ENCODE data around the gene AEN.
"Not testable (repeated sequence)": the region's sequence is repeated elsewhere in the genome, so short reads cannot be mapped to it uniquely, and the experiment has no call there.

Gene AEN

DNA sequence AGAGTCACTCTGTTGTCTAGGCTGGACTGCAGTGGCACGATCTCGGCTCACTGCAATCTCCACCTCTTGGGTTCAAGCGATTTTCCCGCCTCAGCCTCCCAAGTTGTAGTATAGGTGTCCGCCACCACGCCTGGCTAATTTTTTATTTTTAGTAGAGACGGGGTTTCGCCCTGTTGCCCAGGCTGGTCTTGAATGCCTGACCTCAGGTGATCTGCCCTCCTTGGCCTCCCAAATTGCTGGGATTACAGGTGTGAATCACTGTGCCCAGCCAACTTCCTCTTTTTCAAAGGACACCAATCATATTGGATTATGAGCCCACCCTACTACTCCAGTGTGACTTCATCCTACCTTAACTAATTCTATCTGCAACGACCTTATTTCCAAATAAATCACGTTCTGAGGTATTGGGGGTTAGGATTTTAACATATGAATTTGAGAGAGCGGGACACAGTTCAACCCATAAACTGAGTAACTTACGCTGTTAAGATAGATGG is 20.9 kb downstream of the AEN start:
- ATAC-seq (ENCODE audit: low read depth) (no peak), DNase-seq (ENCODE audit: low spot score) (no peak)
- Histone ChIP-seq H3K4me3 (ENCODE audit: severe bottlenecking) (no peak overlapping the region), H3K4me1 (ENCODE audit: insufficient read depth, poor library complexity, severe bottlenecking) (peaks cover 18% of the 10 kb centered on the region), H3K9me3 (ENCODE audit: severe bottlenecking) (no peaks in the 10 kb centered on the region), H3K27me3 (ENCODE audit: insufficient read depth, poor library complexity, severe bottlenecking) (no peaks in the 10 kb centered on the region), H3K36me3 (ENCODE audit: low read depth) (no peaks in the 10 kb centered on the region), H3K27ac (ENCODE audit: poor library complexity, severe bottlenecking) (no peak overlapping the region)
- TF ChIP-seq, protein P1, sequence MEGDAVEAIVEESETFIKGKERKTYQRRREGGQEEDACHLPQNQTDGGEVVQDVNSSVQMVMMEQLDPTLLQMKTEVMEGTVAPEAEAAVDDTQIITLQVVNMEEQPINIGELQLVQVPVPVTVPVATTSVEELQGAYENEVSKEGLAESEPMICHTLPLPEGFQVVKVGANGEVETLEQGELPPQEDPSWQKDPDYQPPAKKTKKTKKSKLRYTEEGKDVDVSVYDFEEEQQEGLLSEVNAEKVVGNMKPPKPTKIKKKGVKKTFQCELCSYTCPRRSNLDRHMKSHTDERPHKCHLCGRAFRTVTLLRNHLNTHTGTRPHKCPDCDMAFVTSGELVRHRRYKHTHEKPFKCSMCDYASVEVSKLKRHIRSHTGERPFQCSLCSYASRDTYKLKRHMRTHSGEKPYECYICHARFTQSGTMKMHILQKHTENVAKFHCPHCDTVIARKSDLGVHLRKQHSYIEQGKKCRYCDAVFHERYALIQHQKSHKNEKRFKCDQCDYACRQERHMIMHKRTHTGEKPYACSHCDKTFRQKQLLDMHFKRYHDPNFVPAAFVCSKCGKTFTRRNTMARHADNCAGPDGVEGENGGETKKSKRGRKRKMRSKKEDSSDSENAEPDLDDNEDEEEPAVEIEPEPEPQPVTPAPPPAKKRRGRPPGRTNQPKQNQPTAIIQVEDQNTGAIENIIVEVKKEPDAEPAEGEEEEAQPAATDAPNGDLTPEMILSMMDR (IDR thresholded peaks at IDR 0.05; ENCODE audit: poor library complexity, severe bottlenecking) = no peak

DNA sequence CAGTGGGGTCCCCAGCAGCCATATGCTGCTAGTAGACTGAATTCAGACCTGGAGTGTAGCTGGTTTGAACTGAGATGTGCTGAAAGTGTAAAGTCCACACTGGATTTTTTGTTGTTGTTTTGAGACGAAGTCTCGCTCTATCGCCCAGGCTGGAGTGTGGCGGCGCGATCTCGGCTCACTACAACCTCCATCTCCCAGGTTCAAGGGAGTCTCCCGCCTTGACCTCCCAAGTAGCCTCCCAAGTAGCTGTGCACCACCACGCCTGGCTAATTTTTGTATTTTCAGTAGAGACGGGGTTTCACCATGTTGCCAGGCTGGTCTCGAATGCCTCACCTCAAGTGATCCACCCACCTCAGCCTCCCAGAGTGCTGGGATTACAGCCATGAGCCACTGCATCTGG is 21.4 kb downstream of the AEN start:
- not testable (repeated sequence) for DNase-seq (ENCODE audit: low spot score); H3K9me3 ChIP-seq (ENCODE audit: severe bottlenecking); H3K27me3 ChIP-seq (ENCODE audit: insufficient read depth, poor library complexity, severe bottlenecking); ATAC-seq (ENCODE audit: low read depth); H3K27ac ChIP-seq (ENCODE audit: poor library complexity, severe bottlenecking); H3K4me3 ChIP-seq (ENCODE audit: severe bottlenecking); H3K36me3 ChIP-seq (ENCODE audit: low read depth)
- H3K4me1 ChIP-seq (ENCODE audit: insufficient read depth, poor library complexity, severe bottlenecking) = peaks cover 18% of the 10 kb centered on the region

- no peak overlapping the region for H3K4me3 ChIP-seq (ENCODE audit: severe bottlenecking)
Measured at GRCh38 chr15:88644741-88645140, 23.6 kb downstream of the AEN start.

DNA sequence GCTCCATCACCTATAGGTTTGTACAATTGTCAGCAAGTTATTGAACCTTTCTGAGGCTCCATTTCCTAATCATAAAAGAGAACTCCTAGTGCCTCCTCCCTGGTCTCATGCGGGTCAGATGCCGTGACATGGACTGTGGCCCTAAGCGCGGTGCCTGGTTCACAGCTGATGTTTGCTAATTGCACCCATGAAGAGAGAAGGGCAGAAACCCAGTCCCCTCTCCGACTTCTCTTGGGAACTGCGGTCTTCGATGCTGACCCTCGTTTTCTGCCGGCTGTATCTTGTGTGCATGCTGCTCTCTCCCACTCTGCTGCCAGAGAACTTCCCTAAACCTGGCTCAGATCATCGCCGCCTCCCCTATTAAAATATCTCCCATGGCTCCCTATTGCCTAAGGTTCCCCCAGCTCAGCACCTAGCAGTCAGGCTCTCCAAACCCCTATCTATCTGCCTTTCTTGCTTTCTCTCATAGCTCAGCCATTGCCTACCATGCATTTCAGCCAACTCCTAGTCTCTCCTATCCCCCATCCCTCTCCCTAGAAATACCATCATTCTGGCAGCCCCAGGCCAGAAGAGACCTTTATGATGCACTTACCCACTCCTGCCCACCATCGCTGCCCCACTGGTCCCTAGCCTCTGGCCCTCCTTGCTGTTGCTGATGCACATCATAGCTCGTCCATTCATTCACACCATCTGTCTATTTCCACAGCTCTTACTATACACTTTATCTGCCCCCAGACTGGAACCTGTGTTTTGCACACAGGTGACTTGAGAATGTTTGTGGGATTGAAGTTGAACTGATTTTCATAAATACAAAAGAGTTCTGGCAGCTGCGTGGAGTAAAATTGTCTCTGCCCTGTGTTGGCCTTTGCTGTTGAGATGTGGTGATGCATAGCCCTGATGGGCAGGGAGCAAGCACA is 24.3 kb downstream of the AEN start:
- Histone ChIP-seq H3K4me3 (ENCODE audit: severe bottlenecking) (no peak overlapping the region), H3K4me1 (ENCODE audit: insufficient read depth, poor library complexity, severe bottlenecking) (peaks cover 16% of the 10 kb centered on the region), H3K27ac (ENCODE audit: poor library complexity, severe bottlenecking) (no peak overlapping the region), H3K36me3 (ENCODE audit: low read depth) (no peaks in the 10 kb centered on the region), H3K9me3 (ENCODE audit: severe bottlenecking) (no peaks in the 10 kb centered on the region), H3K27me3 (ENCODE audit: insufficient read depth, poor library complexity, severe bottlenecking) (no peaks in the 10 kb centered on the region)
- DNase-seq (ENCODE audit: low spot score) (peak; percentile 60), ATAC-seq (ENCODE audit: low read depth) (no peak)
- TF ChIP-seq, protein P1 (IDR thresholded peaks at IDR 0.05; ENCODE audit: poor library complexity, severe bottlenecking) = no peak

More at GRCh38 chr15:88644741-88645140, 23.6 kb downstream of the AEN start:
- ATAC-seq (ENCODE audit: low read depth) (no peak), DNase-seq (ENCODE audit: low spot score) (peak; percentile 37)
- no peak overlapping the region for H3K27ac ChIP-seq (ENCODE audit: poor library complexity, severe bottlenecking)
- no peaks in the 10 kb centered on the region for H3K9me3 ChIP-seq (ENCODE audit: severe bottlenecking)
- peaks cover 18% of the 10 kb centered on the region for H3K4me1 ChIP-seq (ENCODE audit: insufficient read depth, poor library complexity, severe bottlenecking)
- no peaks in the 10 kb centered on the region for H3K36me3 ChIP-seq (ENCODE audit: low read depth)
- H3K27me3 ChIP-seq (ENCODE audit: insufficient read depth, poor library complexity, severe bottlenecking) = no peaks in the 10 kb centered on the region
- TF ChIP-seq, protein P1 (IDR thresholded peaks at IDR 0.05; ENCODE audit: poor library complexity, severe bottlenecking) = no peak

DNA sequence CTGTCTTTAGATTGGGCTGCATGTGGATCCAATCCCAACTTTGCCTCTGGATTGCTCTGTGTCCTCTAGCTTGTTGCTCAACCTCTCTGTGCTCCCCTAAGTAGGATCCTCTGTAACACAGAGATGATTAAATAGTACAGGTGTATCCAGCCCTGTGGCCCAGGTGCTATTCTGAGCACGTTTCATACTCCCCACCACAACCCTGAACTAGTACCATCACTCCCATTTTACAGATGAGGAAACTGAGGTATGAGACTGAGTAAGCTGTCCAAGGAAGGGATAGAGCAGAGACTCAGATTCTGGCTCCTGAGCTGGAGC is 24.9 kb downstream of the AEN start:
- Histone ChIP-seq H3K4me1 (ENCODE audit: insufficient read depth, poor library complexity, severe bottlenecking) (peaks cover 16% of the 10 kb centered on the region), H3K27me3 (ENCODE audit: insufficient read depth, poor library complexity, severe bottlenecking) (no peaks in the 10 kb centered on the region), H3K9me3 (ENCODE audit: severe bottlenecking) (no peaks in the 10 kb centered on the region), H3K27ac (ENCODE audit: poor library complexity, severe bottlenecking) (no peak overlapping the region), H3K4me3 (ENCODE audit: severe bottlenecking) (no peak overlapping the region), H3K36me3 (ENCODE audit: low read depth) (no peaks in the 10 kb centered on the region)
- TF ChIP-seq, protein P1 (IDR thresholded peaks at IDR 0.05; ENCODE audit: poor library complexity, severe bottlenecking) = no peak
- ATAC-seq (ENCODE audit: low read depth) (no peak), DNase-seq (ENCODE audit: low spot score) (peak; percentile 9)
